ENCODE measurements around the gene TDRD12.
"Not testable (repeated sequence)": the region's sequence is repeated elsewhere in the genome, so short reads cannot be mapped to it uniquely, and the experiment has no call there.

TDRD12 gene

DNA sequence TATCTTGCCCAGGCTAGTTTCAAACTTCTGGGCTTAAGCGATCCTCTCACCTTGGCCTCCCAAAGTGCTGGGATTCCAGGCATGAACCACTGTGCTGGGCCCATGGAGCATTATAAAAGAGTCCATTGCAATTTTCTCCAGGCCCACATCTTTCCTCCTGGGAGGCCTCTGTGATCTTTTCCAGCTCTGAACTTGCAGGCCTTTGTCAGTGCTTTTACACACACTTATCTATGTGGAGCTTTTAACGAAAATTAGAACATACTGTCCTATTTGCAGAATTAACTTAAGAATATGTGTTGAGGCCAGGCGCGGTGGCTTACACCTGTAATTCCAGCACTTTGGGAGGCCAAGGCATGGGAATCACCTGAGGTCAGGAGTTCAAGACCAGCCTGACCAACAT lies 23.9 kb downstream of the TDRD12 start:
- H3K4me3 ChIP-seq (ENCODE audit: low read length) = no peak overlapping the region
- H3K36me3 ChIP-seq (ENCODE audit: control insufficient read depth, insufficient read depth, low read length) = no peaks in the 10 kb centered on the region
- H3K27ac ChIP-seq (ENCODE audit: low read depth, low read length) = no peak overlapping the region
- H3K4me1 ChIP-seq (ENCODE audit: control insufficient read depth, insufficient read depth, low read length) = no peaks in the 10 kb centered on the region
- H3K27me3 ChIP-seq (ENCODE audit: control insufficient read depth, insufficient read depth, low read length) = no peaks in the 10 kb centered on the region
- no peak overlapping the region for H3K9ac ChIP-seq (ENCODE audit: low read length)

DNA sequence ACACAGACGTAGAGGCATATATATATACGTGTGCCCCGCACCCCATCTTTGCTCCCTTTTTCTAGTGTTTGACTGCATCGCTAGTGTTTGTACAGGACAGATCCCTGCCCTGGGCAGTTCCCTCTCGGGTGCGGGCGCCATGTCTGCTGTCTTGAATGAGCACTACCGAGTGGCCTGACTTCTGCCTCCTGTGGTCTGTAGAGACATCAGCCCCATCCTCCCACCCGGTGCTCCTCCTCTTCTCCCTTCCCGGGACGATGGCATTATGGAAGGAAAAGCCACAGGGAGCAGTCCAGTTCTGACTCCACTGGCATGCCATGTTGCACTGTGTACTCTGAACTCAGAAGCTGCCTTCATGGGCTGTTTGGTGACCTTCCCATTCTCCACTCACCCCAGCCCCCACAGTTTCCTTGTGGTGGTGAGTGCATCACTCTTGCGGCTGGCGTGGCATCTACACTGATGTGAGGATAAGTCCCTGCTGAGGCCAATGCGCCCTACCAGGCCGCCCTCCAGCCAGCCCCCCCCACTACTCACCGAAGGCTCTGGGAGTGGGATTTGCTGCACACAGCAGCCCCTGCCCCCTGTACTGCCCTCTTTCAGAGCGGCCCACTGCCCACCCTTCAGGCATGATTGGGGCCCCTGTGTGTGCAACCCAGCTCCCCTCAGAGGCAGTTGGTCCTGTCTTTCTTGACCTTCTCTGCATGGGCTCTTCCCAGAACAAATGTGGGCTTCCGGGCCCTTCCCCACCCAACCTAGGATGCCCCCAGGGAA lies 25.2 kb downstream of the TDRD12 start:
- H3K9ac ChIP-seq (ENCODE audit: low read length) = no peak overlapping the region
- no peak overlapping the region for H3K27ac ChIP-seq (ENCODE audit: low read depth, low read length)
- H3K4me3 ChIP-seq (ENCODE audit: low read length) = no peak overlapping the region
- H3K4me1 ChIP-seq (ENCODE audit: control insufficient read depth, insufficient read depth, low read length) = no peaks in the 10 kb centered on the region
- peaks cover 6% of the 10 kb centered on the region for H3K27me3 ChIP-seq (ENCODE audit: control insufficient read depth, insufficient read depth, low read length)
- no peaks in the 10 kb centered on the region for H3K36me3 ChIP-seq (ENCODE audit: control insufficient read depth, insufficient read depth, low read length)

DNA sequence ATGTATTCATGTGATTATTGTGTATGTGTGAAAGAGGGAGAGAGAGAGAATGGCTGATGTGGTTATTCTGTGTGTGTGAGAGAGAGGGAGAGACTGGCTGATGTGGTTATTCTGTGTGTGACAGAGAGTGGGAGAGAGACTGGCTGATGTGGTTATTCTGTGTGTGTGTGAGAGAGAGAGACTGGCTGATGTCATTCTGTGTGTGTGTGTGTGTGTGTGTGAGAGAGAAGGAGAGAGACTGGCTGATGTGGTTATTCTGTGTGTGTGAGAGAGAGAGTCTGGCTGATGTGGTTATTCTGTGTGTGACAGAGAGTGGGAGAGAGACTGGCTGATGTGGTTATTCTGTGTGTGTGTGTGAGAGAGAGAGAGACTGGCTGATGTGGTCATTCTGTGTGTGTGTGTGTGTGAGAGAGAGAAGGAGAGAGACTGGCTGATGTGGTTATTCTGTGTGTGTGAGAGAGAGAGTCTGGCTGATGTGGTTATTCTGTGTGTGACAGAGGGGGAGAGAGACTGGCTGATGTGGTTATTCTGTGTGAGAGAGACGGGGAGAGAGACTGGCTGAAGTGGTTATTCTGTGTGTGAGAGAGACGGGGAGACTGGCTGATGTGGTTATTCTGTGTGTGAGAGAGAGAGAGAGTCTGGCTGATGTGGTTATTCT lies 26.2 kb downstream of the TDRD12 start:
- H3K4me1 ChIP-seq (ENCODE audit: control insufficient read depth, insufficient read depth, low read length); H3K9ac ChIP-seq (ENCODE audit: low read length); H3K4me3 ChIP-seq (ENCODE audit: low read length); H3K36me3 ChIP-seq (ENCODE audit: control insufficient read depth, insufficient read depth, low read length); H3K27me3 ChIP-seq (ENCODE audit: control insufficient read depth, insufficient read depth, low read length); H3K27ac ChIP-seq (ENCODE audit: low read depth, low read length): not testable (repeated sequence)

DNA sequence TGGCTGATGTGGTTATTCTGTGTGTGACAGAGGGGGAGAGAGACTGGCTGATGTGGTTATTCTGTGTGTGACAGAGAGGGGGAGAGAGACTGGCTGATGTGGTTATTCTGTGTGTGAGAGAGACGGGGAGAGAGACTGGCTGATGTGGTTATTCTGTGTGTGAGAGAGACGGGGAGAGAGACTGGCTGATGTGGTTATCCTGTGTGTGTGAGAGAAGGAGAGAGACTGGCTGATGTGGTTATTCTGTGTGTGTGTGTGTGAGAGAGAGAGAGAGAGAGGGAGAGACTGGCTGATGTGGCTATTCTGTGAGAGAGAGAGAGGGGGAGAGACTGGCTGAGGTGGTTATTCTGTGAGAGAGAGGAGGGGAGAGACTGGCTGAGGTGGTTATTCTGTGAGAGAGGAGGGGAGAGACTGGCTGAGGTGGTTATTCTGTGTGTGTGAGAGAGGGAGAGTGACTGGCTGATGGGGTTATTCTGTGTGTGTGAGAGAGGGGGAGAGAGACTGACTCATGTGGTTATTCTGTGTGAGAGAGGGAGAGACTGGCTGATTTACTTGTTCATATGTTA lies 27.1 kb downstream of the TDRD12 start:
- not testable (repeated sequence) for H3K27ac ChIP-seq (ENCODE audit: low read depth, low read length); H3K9ac ChIP-seq (ENCODE audit: low read length); H3K4me1 ChIP-seq (ENCODE audit: control insufficient read depth, insufficient read depth, low read length); H3K36me3 ChIP-seq (ENCODE audit: control insufficient read depth, insufficient read depth, low read length); H3K27me3 ChIP-seq (ENCODE audit: control insufficient read depth, insufficient read depth, low read length); H3K4me3 ChIP-seq (ENCODE audit: low read length)

DNA sequence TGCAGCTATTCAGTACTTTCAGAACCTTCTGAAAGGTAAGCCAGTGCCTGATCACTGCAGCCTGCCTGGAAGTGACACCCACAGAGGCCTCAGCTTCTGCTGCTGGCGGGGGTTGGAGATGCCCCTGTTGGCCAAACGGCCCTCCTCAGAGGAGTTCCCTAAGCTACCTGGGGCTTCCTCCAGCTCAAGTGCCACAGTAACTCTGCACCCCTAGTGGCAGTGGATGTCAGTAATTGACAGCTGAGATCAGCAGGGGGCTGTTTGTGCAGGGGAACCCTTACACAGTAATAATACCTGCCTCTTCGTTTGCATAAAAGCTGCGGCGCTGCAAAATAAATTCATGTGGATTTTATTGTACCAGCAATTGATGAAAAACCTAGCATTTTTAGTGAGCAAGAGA lies 28.9 kb downstream of the TDRD12 start:
- Histone ChIP-seq H3K9ac (ENCODE audit: low read length) (no peak overlapping the region), H3K4me3 (ENCODE audit: low read length) (no peak overlapping the region), H3K27ac (ENCODE audit: low read depth, low read length) (no peak overlapping the region), H3K36me3 (ENCODE audit: control insufficient read depth, insufficient read depth, low read length) (no peaks in the 10 kb centered on the region), H3K4me1 (ENCODE audit: control insufficient read depth, insufficient read depth, low read length) (no peaks in the 10 kb centered on the region), H3K27me3 (ENCODE audit: control insufficient read depth, insufficient read depth, low read length) (peaks cover 6% of the 10 kb centered on the region)

DNA sequence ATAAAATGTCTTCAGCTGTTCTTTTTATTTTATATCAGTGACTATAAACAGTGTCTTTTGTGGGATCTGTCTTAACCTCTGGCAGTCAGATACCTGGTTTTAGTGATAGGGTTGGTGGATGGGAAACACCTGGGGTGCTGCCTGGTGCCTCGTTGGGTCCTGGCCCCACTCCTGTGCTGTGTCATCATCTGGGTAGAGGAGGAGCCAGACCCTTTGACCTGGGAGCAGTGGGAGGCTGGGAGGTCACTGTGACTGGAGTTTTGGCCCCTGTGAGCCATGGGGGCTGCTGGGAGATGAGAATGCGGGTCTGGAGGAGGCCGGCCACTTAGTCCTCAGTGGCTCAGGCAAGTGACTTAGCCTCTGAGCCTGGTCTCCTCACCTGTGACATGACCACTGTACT lies 29.4 kb downstream of the TDRD12 start:
- no peak overlapping the region for H3K27ac ChIP-seq (ENCODE audit: low read depth, low read length)
- no peaks in the 10 kb centered on the region for H3K36me3 ChIP-seq (ENCODE audit: control insufficient read depth, insufficient read depth, low read length)
- H3K4me3 ChIP-seq (ENCODE audit: low read length) = no peak overlapping the region
- H3K9ac ChIP-seq (ENCODE audit: low read length) = no peak overlapping the region
- no peaks in the 10 kb centered on the region for H3K4me1 ChIP-seq (ENCODE audit: control insufficient read depth, insufficient read depth, low read length)
- peaks cover 6% of the 10 kb centered on the region for H3K27me3 ChIP-seq (ENCODE audit: control insufficient read depth, insufficient read depth, low read length)

DNA sequence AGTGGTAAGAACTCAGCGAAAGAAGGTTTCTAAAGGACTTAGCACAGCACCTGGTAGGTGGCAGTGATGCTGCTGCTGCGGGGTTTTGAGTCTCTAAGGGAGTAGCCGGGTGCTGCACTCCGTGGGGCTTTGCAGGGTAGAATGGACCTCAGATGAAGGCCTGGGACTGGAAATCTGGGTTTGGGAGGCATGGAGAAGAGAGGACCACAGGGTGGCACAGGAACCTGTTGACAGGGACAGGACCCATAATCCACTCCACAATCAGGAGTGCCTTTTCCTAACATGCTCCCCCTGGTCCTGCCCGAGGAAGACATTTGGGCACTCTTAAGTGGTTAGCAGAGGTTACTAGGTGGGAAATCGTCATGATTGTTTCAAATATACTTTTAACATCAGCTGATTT lies 29.8 kb downstream of the TDRD12 start:
- no peak overlapping the region for H3K27ac ChIP-seq (ENCODE audit: low read depth, low read length)
- H3K36me3 ChIP-seq (ENCODE audit: control insufficient read depth, insufficient read depth, low read length) = no peaks in the 10 kb centered on the region
- H3K4me3 ChIP-seq (ENCODE audit: low read length) = no peak overlapping the region
- no peak overlapping the region for H3K9ac ChIP-seq (ENCODE audit: low read length)
- H3K27me3 ChIP-seq (ENCODE audit: control insufficient read depth, insufficient read depth, low read length) = peaks cover 6% of the 10 kb centered on the region
- no peaks in the 10 kb centered on the region for H3K4me1 ChIP-seq (ENCODE audit: control insufficient read depth, insufficient read depth, low read length)

DNA sequence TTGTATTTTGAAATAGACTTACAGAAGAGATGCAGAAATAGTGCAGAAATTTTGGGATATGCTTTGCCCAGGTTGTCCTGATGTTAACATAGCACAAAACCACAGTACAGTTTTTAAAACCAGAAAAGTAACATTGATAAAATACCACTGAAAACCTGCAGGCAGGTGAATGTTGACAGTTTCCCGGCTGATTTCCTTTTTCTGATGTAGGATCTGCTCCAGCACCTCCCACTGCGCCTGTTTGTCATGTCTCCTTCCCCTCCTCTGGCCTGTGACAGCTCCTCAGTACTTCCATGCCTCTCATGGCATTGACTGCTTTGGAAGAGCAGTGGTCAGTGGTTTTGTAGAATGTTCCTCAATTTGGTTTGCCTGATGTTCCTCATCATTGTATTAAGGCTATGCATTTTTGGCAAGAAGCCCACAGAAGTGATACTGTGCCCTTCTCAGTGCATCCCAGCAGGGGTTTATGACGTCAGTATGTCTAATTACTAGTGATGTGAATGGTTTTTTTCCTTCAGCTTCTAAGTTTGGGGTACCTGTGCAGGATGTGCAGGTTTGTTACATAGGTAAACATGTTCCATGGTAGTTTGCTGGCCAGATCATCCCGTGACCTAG lies 31.0 kb downstream of the TDRD12 start:
- H3K27me3 ChIP-seq (ENCODE audit: control insufficient read depth, insufficient read depth, low read length) = peaks cover 6% of the 10 kb centered on the region
- no peaks in the 10 kb centered on the region for H3K36me3 ChIP-seq (ENCODE audit: control insufficient read depth, insufficient read depth, low read length)
- no peak overlapping the region for H3K27ac ChIP-seq (ENCODE audit: low read depth, low read length)
- H3K9ac ChIP-seq (ENCODE audit: low read length) = no peak overlapping the region
- no peak overlapping the region for H3K4me3 ChIP-seq (ENCODE audit: low read length)
- no peaks in the 10 kb centered on the region for H3K4me1 ChIP-seq (ENCODE audit: control insufficient read depth, insufficient read depth, low read length)

DNA sequence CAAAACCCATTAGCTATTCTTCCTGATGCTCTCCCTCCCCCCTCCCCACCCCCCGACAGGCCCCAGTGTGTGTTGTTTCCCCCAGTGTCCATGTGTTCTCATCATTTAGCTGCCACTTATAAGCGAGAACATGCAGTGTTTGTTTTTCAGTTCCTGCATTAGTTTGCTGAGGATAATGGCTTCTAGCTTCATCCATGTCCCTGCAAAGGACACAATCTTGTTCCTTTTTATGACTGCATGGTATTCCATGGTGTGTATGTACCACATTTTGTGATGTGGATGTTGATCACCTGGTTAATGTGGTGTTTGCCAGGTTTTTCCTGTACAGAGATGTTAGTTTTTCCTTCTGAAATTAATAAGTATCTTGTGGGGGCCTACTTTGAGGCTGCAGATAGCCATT lies 31.5 kb downstream of the TDRD12 start:
- H3K36me3 ChIP-seq (ENCODE audit: control insufficient read depth, insufficient read depth, low read length) = no peaks in the 10 kb centered on the region
- no peaks in the 10 kb centered on the region for H3K4me1 ChIP-seq (ENCODE audit: control insufficient read depth, insufficient read depth, low read length)
- no peak overlapping the region for H3K4me3 ChIP-seq (ENCODE audit: low read length)
- no peak overlapping the region for H3K9ac ChIP-seq (ENCODE audit: low read length)
- no peak overlapping the region for H3K27ac ChIP-seq (ENCODE audit: low read depth, low read length)
- peaks cover 6% of the 10 kb centered on the region for H3K27me3 ChIP-seq (ENCODE audit: control insufficient read depth, insufficient read depth, low read length)

DNA sequence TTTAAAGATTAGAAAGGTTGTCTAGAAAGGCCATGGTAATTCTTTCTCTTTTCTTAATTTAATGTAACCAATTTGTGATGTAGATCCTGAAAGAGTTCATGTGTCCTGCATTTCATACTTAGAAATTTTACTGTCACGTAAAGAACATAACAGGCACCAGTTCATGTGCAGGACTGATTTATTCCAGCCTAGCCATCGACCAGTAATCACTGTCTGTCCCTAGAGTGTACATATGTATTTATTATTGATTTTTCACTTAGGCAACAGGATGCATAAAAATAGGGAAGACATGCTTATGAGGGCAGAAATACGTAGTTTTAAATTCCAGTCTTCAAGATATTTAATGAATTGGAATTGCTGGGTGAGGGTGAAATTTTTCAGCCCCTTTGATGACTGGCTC lies 37.6 kb downstream of the TDRD12 start:
- Histone ChIP-seq H3K27me3 (ENCODE audit: control insufficient read depth, insufficient read depth, low read length) (no peaks in the 10 kb centered on the region), H3K36me3 (ENCODE audit: control insufficient read depth, insufficient read depth, low read length) (no peaks in the 10 kb centered on the region), H3K4me1 (ENCODE audit: control insufficient read depth, insufficient read depth, low read length) (no peaks in the 10 kb centered on the region), H3K4me3 (ENCODE audit: low read length) (no peak overlapping the region), H3K27ac (ENCODE audit: low read depth, low read length) (no peak overlapping the region), H3K9ac (ENCODE audit: low read length) (no peak overlapping the region)

DNA sequence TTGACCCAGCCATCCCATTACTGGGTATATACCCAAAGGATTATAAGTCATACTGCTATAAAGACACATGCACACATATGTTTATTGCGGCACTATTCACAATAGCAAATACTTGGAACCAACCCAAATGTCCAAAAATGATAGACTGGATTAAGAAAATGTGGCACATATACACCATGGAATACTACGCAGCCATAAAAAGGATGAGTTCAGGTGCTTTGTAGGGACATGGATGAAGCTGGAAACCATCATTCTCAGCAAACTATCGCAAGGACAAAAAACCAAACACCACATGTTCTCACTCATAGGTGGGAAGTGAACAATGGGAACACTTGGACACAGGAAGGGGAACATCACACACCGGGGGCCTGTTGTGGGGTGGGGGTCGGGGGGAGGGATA lies 45.8 kb downstream of the TDRD12 start:
- H3K9ac ChIP-seq (ENCODE audit: low read length); H3K36me3 ChIP-seq (ENCODE audit: control insufficient read depth, insufficient read depth, low read length): not testable (repeated sequence)

DNA sequence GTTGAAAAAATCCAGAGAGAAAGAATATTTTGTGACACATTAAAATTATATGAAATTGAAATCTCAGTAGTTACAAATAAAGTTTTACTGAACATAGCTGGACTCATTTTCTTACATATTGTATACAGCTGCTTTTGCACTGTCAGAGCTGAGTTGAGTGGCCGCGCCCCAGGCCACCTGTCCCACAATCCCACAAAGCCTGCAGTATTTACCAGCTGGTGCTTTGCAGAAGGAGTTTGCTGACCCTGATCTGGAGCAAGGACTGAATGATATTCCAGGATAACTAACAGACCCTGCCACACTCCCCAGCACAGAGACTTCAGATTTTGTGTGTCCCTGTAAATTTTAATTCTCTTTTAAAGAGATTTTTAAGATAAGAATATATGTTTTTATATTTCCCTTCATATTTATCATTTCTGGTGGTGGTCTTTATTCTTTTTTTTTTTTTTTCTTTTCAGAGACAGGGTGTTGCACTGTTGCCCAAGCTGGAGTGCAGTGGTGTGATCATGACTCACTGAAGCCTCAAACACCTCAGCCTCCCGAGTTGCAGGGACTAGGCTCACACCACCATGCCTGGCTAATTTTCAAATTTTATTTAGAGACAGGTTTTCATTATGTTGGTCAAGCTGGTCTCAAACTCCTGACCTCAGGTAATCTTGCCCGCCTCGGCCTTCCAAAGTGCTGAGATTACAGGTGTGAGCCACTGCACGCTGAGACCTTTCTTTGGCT lies 48.5 kb downstream of the TDRD12 start:
- Histone ChIP-seq H3K36me3 (ENCODE audit: control insufficient read depth, insufficient read depth, low read length) (no peaks in the 10 kb centered on the region), H3K9ac (ENCODE audit: low read length) (no peak overlapping the region), H3K27ac (ENCODE audit: low read depth, low read length) (no peak overlapping the region), H3K4me3 (ENCODE audit: low read length) (no peak overlapping the region), H3K4me1 (ENCODE audit: control insufficient read depth, insufficient read depth, low read length) (no peaks in the 10 kb centered on the region), H3K27me3 (ENCODE audit: control insufficient read depth, insufficient read depth, low read length) (no peaks in the 10 kb centered on the region)

More for the DNA sequence above, 45.8 kb downstream of the TDRD12 start:
- H3K27me3 ChIP-seq (ENCODE audit: control insufficient read depth, insufficient read depth, low read length); H3K27ac ChIP-seq (ENCODE audit: low read depth, low read length); H3K4me3 ChIP-seq (ENCODE audit: low read length); H3K4me1 ChIP-seq (ENCODE audit: control insufficient read depth, insufficient read depth, low read length): not testable (repeated sequence)

All from rectal smooth muscle tissue (tissue), 1 donor.